Measurements from ENCODE around the gene DLGAP3. TPM values are rescaled to one million over a fixed set of nuclear protein-coding genes. Genes with fewer than 3 reads are reported as not detected.

DLGAP3 gene
- total and polyA plus RNA-seq, 2 of the 13 experiments (the other 11 are each of a cell fraction or from before 2014, with no cell fraction given): 0.03 to 0.04 TPM

- intact Hi-C loops (cut with micrococcal nuclease; ENCODE audit: unreplicated experiment): no loop called here
- ATAC-seq (no peak), DNase-seq (ENCODE audit: low spot score) (no peak), FAIRE-seq (no peak)
- Histone ChIP-seq H4K20me1 (ENCODE audit: insufficient read depth, low read length) (no peaks in the 10 kb centered on the region), H3K9ac (ENCODE audit: insufficient read depth, low read depth, low read length) (no peak overlapping the region), H3K36me3 (replicated peaks in 1 of 2; ENCODE audit: control insufficient read depth in 1 of 2, insufficient read depth in 2 of 2, low read length in 2 of 2) (no peaks in the 10 kb centered on the region), H3K27ac (ENCODE audit: extremely low read length, insufficient read depth, low read length) (no peak overlapping the region), H2AFZ (ENCODE audit: low read length) (no peak overlapping the region), H3K9me3 (ENCODE audit: low read length) (no peaks in the 10 kb centered on the region), H3K4me3 (replicated peaks in 1 of 3; ENCODE audit: insufficient read depth in 1 of 3, low read depth in 2 of 3, low read length in 3 of 3) (no peak overlapping the region), H3K27me3 (ENCODE audit: control insufficient read depth in 1 of 2, insufficient read depth in 2 of 2, low read length in 2 of 2) (peaks cover 1 to 6% of the 10 kb centered on the region in 2 experiments; a peak in 1 of 5 replicates), H3K4me1 (ENCODE audit: insufficient read depth, low read length) (peaks cover 27% of the 10 kb centered on the region), H3K4me2 (ENCODE audit: low read depth, low read length) (no peak overlapping the region), H3K79me2 (ENCODE audit: insufficient read depth, low read length) (no peaks in the 10 kb centered on the region)
- ChIA-PET POLR2A (no interaction called here), CTCF (ENCODE audit: low intra/inter-chr PET ratio, low total read pairs) (no interaction called here)
- in situ Hi-C loops (cut with HindIII; ENCODE audit: extremely low pct_ligation_motif_present, low pct_unique_long_range_greater_than_20kb): no loop called here
- WGBS (ENCODE audit: low lambda C conversion rate): 57% methylated on average over 1 of the region's 3 CpGs
- TF ChIP-seq REPIN1 (CRISPR knock-in tag; IDR thresholded peaks at IDR 0.05; ENCODE audit: borderline replicate concordance, low read depth): no peak
- no peak for TF ChIP-seq ZNF12 (CRISPR knock-in tag; IDR thresholded peaks at IDR 0.05)
- no peak for TF ChIP-seq SALL2 (CRISPR knock-in tag; IDR thresholded peaks at IDR 0.05)
- no peak for TF ChIP-seq ZHX2 (IDR thresholded peaks at IDR 0.05; ENCODE audit: low read depth)
- TF ChIP-seq ZHX2 (CRISPR knock-in tag; IDR thresholded peaks at IDR 0.05; ENCODE audit: borderline replicate concordance): no peak
- TF ChIP-seq DMAP1 (CRISPR knock-in tag; IDR thresholded peaks at IDR 0.05): no peak
- TF ChIP-seq ZEB1 (IDR thresholded peaks at IDR 0.05; ENCODE audit: insufficient replicate concordance, low read depth): no peak
- TF ChIP-seq ARID3A (IDR thresholded peaks at IDR 0.05; ENCODE audit: low read depth, low read length): no peak
- TF ChIP-seq FOXP1 (IDR thresholded peaks at IDR 0.05): no peak
- no peak for TF ChIP-seq FOXP1 (CRISPR knock-in tag; IDR thresholded peaks at IDR 0.05)
- TF ChIP-seq ESRRA (CRISPR knock-in tag; IDR thresholded peaks at IDR 0.05; ENCODE audit: low read depth): no peak
- no peak for TF ChIP-seq ZNF574 (CRISPR knock-in tag; IDR thresholded peaks at IDR 0.05)
- TF ChIP-seq FOXO4 (CRISPR knock-in tag; conservative IDR thresholded peaks at IDR 0.05): no peak
- no TSS peak for BruUV-seq (replicated peaks)
These were observed 89.0 kb downstream of the DLGAP3 start for GRCh38 chr1:34840426-34840825.

Data from HepG2 (cell line).